HG03025 (cell line): ENCODE results near the gene MED20.

Experiments used
- ATAC-seq: cut with Tn5 transposase; IDR thresholded peaks from one replicate; pipeline ENCODE4 v1.9.1; 2021; ENCODE audit warnings: mild to moderate bottlenecking, moderate library complexity; ENCODE audit not compliant: unreplicated experiment, low FRiP score

MED20 gene

DNA sequence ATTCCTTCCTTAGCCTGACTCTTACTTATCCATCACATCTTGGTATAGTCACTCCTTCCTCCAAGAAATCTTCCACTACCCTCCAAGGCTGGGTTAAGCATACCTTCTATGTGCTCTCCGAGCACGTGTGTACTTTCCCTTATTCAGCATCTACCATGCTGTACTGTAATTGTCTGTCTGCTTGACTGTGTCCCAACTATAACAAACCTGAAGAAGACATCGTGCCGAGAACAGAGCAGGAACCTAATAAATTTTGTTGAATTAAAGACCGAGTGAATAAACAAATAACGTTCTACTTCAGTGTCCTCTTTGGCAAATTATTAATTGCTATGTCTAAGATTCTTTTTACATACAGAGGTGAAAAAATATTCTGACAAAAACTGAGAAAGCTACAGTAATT is 61.6 kb downstream of the MED20 start:
- no peak for ATAC-seq

DNA sequence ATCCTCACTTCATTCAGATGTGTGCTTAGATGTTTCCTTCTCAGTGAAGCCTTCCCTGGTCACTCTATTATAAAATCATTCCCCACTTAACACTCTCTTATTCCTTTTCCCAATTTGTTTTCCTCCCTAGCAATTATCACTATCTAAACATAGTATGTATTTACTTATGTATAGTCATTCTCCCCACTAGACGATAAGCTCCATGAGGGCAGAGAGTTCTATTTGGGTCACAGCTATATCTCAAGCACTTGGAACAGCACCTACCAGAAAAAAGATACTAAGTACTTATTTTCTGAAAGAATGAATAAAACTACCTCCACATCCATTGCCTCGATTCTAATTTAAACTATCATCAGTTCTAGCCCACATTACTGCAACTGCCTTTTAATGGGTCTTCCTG is 62.2 kb downstream of the MED20 start:
- no peak for ATAC-seq
